ENCODE data around the gene SLC38A2. TPM values are rescaled to one million over a fixed set of nuclear protein-coding genes. Genes with fewer than 3 reads are reported as not detected.
A peak's percentile ranks its signal among the peaks of the same experiment; 100 is the strongest.

The SLC38A2 gene
- total RNA-seq, 1 donor from 2014 or later = 546 TPM

DNA sequence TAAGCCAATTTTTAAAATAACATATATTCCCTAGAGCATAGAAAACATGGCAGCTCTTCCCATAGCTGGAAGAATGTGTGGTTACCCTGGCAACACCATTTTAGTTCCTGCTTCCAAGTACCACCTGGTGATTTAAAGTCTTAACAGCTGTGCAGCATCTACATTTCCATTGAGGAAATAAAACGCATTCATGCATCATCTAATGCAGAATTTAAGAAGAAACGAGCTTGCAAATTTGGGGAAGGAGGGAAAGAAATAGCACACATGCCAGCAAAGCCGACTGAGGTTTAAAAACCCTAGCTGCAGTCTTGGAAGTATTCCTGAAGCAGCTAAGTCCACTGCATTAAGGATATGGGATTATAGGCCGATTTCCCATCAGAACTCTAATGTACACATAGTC lies 22.8 kb upstream of the SLC38A2 start:
- DNase-seq (ENCODE audit: low read depth in 2 of 2) = no peak

DNA sequence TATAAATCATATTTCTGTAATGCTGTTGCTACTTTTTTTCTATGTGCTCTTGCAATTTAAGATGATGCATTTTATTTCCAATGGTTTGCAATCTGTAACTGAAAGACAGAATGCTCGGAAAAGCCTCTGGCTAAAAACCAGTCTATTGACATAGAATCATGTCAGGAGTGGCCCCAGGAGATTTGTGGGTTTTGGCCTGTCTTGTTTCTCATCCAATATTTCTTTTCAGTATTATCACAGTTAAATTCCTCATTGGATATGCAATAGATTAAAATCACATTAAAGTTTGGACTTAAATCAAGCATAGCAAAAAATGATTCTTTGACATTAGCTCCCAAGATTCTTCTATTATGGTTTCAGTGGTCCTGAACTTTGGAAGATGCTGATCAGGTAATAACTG lies 19.1 kb upstream of the SLC38A2 start:
- no peak for DNase-seq (ENCODE audit: low read depth in 2 of 2)

DNA sequence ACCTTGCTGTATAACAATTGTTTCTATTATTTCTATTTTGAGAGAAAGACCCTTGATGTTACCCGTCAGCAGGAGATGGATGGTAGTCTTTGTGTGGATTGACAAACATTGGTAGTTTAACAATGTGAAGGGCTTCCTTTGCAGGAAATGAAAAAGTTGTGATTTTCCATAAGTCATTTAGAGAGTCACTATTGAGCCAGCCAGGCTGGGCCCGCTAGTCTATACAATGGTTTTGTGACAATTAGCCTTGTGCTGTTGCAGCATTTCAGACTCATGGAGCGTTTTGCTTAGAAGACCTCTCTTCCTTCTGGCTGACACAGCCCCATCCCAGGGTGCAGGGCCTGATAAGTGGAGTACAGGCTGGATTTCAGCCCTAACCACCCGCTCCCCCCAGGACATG lies 18.3 kb upstream of the SLC38A2 start:
- peak; percentile 65 to 92 for DNase-seq (ENCODE audit: low read depth in 2 of 2)

DNA sequence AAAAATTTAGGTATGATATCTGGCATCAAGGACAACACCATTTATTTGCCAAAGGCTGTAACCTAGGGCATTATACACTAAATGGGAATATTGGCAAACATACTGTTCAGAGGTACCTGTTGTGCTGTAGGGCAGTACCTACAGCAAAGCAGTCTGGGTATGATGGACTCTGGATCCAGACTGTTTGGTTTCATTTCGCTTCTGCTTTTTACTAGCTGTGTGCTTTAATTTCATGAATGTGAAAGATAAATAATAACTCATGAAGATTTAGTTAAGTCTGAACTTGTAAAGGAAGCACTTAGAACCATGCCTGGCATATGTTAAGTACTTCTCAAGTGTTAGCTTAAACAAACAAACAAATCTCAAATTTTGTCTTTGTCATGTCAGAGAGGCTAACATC lies 17.7 kb upstream of the SLC38A2 start:
- DNase-seq (ENCODE audit: low read depth in 2 of 2) = peak in 1 of 2 donors; percentile 39

DNA sequence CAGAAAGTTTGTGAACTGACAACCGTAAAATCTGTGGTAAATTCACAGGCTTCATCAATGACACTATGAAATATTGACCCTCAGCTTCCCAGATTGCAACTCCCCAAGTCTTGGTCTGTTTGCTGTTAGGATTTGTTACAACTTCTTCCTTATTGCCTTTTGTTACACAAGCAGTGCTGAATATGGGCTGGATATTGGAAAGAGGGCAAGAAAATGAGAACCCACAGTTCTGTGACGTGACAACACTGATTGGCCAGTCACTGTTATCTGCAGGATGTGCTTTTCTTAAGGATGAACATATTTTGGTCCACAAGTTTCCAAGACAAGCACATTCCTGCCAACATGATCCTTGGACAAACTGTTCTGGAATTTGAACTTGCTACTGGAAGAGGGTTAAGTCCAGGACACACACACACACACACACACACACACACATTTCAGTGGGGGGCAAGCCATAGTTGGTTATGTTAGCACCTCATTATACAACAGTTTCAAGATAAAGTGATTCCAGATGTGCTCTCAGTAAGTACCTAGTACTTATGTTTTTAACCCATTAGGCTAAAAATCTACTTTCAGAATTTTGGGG lies 16.6 kb upstream of the SLC38A2 start:
- DNase-seq (ENCODE audit: low read depth in 2 of 2) = no peak

DNA sequence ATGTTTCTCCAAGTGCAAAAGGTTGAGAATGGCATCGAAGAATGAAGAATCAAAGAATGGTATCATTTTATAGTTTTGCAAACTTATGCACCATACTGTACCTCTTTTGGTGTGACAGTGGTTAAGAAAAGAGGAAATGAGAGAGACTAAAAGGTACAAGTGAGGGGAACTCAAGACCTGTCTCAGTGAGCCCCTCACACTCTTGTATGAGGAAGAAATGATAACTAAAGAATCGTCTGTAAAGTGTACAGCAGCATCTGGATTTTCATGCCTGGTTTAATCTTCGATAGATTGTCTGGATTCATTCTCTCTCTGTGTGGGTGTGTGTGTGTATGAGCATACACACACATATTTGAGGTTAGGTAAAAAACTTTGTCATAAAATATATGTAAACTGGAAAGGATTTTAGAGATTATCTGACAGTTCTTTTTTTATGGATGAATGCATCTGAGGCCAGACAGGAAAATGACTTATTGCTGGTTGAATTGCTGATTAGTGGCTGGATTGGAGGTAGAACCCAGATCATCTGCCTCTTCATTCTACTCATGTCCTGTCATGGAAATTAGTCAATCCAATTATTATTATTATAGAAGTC lies 16.0 kb upstream of the SLC38A2 start:
- DNase-seq (ENCODE audit: low read depth in 2 of 2) = no peak

DNA sequence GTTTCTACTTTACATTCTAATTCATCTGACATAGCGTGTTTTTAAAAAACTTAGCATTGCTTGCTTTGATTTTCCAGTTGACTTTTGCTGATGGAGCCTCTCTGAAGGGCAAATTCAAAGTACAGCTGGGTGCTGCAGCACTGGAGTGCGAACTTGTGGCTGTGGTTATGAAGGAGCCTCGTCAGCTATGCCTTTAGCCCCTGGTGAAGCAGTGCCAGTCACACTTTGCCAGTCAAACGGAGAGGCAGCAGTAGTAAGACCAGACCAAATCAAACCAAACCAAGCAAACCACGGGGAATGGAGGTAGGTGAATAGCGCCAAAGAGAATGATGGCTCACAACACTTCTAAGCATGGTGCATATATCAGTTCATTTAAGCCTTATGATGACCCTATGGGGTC lies 15.1 kb upstream of the SLC38A2 start:
- no peak for DNase-seq (ENCODE audit: low read depth in 2 of 2)

DNA sequence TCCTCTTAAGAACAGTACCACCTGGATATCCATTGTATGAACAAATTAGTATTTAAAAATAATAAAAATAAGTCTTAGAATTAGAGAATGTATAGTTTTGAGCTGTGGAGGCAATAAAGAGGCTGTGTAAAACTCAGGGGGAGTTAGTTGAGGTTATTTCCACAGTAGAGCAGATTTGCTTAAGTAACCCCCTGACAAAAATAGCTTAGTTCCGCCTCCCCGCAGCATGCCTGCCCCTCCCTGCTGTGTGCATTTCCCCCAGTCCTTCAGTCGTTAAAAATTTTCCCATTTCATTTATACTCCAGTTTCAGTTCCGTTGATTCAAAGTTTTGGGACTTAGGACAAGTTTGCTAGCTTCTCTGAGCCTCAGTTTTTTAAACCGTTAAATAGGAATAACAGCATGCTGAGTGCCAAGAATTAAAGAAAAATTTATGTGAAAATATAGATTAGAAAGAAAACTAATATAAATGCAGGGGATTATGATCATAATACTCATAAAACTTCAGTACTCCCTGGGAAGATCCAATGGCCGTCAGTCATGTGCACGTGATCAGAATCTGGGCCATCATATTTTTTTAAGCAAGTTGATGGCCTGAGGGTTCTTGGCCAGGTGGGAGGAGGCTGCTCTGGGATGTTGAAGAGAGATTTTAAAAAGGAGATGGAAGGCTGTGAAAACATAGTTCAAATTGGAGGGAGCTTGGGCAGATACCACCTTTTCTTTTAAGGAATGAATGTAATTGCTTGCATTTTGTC lies 14.5 kb upstream of the SLC38A2 start:
- DNase-seq (ENCODE audit: low read depth in 2 of 2) = peak; percentile 68 to 71

DNA sequence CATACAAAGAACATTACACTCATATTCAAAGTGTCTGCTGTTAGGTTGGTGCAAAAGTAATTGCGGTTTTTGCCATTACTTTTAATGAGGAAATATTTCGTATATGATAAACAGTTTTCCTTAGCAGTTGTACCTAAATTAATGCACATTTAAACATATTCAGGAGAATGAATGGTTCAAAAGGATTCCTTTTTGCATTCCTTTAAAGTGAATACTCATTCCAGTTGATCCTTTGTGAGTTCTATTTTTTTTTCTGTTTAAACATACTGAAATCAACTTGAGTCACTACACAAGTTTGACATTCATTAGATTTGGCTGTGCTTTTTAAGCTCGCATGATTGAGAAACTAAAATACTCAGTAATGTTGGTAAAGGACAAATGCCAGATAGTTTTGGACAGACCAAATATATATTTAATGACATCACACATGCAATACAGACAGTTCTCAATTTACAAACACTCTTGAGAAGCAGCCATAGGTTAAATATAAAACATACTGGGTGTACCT lies 13.8 kb upstream of the SLC38A2 start:
- DNase-seq (ENCODE audit: low read depth in 2 of 2) = peak; percentile 60 to 66

DNA sequence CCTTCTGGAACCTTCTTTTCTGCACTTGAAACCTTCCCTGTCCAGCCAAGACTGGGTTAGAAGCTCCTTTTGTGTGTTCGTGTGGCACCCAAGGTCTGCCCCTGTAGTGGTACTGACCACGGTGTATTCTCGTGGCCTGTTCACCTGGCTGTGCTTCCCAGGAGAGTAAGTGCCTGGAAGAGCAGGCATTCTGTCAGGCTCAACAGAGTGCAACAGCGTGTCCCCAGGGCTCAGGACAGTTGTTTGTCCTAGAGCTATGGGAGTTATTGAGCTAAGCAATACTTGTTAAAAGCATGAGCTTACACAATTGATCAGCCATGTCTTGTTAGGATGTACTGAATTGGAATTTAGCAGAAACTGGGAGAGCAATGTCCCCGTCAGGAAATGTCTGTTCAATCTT lies 12.9 kb upstream of the SLC38A2 start:
- DNase-seq (ENCODE audit: low read depth in 2 of 2) = no peak

DNA sequence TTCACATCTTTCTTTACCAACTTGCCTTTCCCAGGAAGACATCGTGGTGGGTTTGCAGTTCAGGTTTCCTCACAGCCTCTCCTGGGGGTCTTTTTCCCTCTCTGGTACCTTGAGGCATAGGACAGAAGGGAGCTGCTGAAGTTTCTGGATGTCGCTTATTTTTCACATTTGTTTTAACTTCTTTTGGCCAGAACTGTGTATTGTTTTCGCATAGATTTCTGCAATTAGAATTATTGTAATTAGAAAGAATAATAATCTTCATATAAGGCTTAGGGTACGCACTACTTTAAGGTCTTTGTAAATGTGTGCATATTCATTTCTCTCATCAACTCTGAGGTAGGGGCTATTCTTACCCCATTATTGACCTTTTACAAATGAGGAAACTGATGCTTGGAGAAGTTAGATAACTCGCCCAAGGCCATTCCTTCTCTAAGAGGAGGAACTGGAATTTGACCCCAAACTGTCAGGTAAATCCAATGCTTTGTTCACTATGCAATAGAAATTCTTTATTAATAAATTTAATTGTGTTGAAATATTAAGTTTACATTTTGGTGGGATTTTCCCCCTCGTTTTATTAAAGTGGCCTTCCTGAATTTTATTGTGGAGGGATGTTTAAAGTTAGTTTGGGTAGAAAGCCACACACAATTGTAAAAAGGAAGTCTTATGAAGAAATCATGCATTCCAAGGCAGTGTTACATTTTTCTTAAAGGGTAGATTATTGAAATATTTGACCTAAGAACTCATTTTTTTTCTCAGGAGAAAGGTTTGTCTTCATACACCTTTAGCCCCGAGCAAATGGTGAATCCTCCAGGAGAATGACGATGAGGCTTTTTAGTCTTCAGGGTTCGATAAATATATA lies 12.1 kb upstream of the SLC38A2 start:
- no peak for DNase-seq (ENCODE audit: low read depth in 2 of 2)

DNA sequence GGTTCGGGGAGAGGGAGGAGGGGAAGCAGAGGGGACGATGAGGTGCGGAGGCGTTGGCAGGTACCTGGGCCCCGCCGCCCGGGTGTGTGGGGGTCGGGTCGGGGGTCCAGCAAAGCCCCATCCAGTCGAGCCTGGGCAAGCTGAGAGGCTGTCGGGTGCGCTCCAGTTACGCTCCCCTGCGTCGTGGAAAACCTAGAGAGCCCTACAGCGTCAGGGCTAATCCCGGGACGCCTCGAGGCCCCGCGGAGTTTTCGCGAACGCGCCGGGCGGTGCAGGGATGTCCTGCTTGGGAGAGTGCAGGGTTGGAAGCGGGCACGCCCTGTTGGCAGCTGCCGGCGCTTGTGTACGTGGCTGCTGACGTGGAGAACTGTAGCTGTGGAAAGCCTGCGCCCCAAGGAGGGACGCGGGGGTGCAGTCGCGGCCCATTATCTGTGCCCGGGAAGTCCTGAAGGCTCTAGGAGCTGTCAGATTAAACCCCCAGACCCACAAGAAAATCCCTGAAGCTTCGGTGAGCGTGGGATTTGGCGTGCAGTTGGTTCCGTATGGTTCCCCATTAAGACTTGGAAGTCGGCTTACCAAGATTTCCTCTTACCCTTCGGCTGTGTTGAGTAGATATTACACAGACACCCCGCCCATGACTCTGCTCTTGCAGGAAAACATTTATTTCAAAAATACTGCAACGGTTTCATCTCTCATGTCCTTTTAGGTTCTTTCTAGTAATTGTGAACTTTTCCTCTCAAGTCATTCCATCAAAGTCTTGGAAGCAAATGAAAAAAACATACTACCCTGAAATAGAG lies 11.3 kb upstream of the SLC38A2 start:
- DNase-seq (ENCODE audit: low read depth in 2 of 2) = peak; percentile 94 to 98

DNA sequence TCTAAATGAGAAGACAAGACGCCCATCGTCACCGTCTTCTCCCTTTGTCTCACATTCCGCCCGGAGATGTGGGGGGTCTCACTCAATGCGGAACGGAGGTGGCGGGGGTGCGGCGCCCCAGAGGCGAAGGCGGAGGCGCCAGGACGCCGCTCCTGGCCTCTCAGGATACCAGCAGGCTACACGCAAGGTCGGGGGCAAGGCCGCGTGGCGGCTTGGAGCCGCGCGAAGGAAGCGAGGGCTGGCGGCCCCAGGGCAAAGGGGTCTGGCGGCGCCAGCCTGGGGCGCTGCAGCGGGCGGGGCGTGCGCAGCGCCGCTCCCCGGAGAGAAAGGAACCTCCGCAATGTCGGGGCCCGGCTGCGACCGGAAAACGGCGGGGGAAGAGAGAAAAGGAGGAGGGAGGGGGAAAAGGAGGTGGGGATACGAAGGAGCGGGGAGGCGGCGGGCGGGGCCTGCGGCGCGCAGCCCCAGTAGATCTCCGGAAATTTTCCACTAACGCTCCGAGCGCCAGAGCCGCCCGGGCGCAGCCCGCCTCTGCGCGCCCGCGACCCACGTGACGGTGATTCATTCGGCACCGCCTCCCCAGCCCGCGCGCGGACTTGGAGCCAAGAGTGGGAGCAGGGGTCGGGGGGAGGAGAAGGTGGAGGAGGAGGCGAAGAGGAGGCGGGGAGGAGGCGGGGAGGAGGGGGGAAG lies 10.5 kb upstream of the SLC38A2 start:
- peak; percentile 97 to 99 for DNase-seq (ENCODE audit: low read depth in 2 of 2)

DNA sequence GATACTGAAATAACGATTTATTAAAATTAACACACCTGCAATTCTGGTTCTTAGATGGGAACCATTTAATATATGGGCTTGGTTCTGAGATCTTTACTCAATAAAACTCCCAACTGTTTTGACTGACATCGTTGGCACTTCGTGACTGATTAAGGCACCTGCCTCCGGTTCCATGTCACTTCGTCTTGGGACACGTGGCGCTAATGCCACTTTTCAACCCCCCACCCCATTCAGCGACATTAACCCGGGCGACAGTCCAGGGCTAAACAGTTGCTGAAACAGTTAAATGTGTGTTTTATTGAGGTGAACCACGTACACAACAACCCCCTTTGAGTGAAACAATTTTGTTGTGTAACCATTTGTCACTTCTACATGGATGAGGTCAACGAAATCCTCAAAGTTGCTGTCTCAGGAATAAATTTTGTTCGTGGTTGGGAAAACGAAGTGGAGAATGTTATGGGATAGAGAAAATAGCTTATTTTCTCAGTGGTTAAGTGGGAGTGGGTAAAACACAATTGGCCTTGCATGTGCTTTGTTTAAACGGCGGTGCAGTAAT lies 9.9 kb upstream of the SLC38A2 start:
- DNase-seq (ENCODE audit: low read depth in 2 of 2) = no peak

DNA sequence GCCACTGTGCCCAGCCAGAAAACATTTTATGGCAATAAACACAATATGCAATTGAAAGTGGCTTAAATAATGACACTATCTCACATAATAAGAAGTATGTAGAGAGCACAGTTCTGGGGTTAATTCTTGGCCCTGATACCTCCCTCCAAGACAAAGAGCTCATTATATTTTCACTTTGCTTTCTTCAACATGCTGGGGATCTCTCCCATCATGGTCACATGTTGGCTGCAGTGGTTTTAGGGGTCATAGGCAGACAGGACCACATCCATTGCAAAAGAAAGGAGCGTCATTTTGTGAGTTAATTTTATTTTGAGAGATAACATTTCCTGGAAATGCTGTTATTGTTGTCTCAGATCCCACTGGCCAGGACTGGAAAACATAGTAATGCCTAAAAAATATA lies 8.3 kb upstream of the SLC38A2 start:
- DNase-seq (ENCODE audit: low read depth in 2 of 2) = no peak

DNA sequence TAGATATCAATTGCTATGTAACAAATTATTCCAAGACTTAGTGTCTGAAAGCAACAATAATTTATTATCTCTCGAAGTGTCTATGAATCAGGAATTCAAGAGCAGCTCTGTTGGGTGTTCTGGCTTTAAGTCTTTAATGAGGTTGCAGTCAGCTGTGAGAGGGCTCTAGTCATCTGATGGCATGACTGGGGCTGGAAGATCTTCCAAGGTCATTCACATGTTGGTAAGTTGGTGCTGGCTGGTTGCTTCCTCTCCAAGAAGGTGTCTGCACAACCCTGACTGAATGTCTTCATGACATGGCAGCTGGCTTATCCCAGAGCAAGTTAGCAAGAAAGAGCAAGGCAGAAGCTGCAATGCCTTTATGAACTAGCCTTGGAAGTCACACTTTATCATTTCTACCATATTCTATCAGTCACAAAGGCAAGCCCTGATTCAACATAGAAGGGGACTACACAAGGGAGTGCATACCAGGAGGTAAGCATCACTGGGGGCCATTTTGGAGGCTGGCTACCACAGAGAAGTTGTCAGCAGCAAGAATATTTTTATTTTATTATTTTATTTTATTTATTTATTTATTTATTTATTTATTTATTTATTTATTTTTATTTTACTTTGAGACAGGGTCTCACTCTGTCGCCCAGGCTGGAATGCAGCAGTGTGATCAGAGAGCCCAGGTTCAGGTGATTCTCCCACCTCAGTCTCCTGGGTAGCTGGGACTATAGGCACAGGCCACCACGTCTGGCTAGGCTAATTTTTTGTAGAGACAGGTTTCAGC lies 7.6 kb upstream of the SLC38A2 start:
- DNase-seq (ENCODE audit: low read depth in 2 of 2) = no peak

DNA sequence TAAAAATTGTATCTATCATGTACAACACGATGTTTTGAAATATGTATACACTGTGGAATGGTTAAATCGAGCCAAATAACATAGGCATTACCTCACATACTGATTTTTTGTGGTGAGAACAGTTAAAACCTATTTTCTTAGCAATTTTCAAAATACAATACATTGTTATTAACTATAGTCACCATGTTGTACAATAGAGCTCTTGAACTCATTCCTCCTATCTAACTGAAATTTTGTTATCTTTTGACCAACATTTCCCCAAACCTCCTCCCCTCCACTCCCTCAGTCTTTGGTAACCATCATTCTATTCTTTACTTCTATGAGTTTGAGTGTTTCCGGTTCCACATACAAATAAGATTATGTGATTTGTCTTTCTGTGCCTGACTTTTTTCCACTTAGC lies 6.8 kb upstream of the SLC38A2 start:
- no peak for DNase-seq (ENCODE audit: low read depth in 2 of 2)

DNA sequence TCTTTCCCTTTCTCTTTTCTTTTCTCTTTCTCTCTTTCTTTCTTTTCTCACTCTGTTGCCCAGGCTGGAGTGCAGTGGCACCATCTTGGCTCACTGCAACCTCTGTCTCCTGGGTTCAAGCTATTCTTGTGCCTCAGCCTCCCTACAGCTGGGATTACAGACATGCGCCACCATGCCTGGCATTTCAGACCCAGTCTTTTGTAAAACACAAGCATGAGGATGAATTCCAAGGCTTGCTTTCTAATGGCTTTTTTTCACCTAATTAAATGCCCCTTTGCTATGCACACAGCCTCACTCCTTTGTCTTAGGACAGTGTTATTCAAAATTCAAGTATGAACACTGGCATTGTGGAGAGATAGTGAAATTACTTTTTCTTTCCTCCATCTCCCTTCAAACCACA lies 6.0 kb upstream of the SLC38A2 start:
- no peak for DNase-seq (ENCODE audit: low read depth in 2 of 2)

DNA sequence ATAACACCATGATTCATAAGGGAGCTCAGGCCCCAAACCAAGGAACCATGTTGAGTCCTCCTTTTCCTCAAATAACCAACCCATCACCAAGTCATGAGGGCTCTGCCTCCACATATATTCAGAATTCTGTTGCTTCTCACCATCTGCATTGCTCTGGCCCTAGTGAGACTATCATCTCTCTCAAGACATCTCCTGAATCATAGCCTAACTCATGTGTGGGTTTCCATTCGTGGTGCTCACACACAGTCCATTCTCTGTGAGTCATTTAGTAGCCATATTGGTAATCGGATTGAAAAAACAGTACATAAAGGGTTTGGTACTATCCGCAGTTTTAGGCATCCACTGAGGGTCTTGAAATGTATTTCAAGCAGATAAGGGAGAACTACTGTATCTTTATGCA lies 5.1 kb upstream of the SLC38A2 start:
- no peak for DNase-seq (ENCODE audit: low read depth in 2 of 2)
